ENCODE data around the gene SPTLC2.
"Not testable (repeated sequence)": the region's sequence is repeated elsewhere in the genome, so short reads cannot be mapped to it uniquely, and the experiment has no call there.

Gene SPTLC2

DNA sequence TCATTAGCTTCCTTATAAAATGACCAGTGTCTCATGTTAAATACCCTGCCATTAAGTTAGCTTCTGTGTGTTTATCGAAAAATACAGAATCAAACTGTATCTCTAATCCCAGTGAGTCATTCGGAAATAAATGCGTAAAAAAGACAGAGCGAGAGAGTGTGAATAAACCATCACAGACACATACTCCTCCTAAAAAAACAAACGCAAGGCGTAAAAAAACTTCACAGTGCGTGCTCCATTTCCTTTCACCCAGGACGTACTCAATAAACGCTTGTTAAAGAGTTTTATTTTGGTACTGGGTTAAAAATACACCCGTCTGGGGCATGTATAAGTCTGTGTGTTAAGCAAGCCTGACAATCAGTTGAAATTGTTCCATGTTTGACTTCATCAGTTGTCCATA, 59.0 kb downstream of the SPTLC2 start:
- no peak overlapping the region for H3K27ac ChIP-seq (ENCODE audit: low read depth, low read length)
- peaks cover 0 to 16% (median 3%) of the 10 kb centered on the region in 5 donors for H3K4me1 ChIP-seq (ENCODE audit: control insufficient read depth in 5 of 5, insufficient read depth in 5 of 5, low read length in 5 of 5)
- no peaks in the 10 kb centered on the region for H3K9me3 ChIP-seq (ENCODE audit: control insufficient read depth in 5 of 5, low read length in 5 of 5)
- H3K4me3 ChIP-seq (ENCODE audit: low read depth in 1 of 5, low read length in 5 of 5) = no peak overlapping the region
- peaks cover 13 to 50% (median 23%) of the 10 kb centered on the region in 5 donors for H3K36me3 ChIP-seq (ENCODE audit: control insufficient read depth in 5 of 5, insufficient read depth in 5 of 5, low read length in 5 of 5)
- no peaks in the 10 kb centered on the region for H3K27me3 ChIP-seq (ENCODE audit: control insufficient read depth in 5 of 5, insufficient read depth in 4 of 5, low read length in 5 of 5)
- no peak overlapping the region for H3K9ac ChIP-seq (ENCODE audit: low read length in 5 of 5)

- H3K4me3 ChIP-seq (ENCODE audit: low read depth in 1 of 5, low read length in 5 of 5) = no peak overlapping the region
- H3K9me3 ChIP-seq (ENCODE audit: control insufficient read depth in 5 of 5, low read length in 5 of 5) = no peaks in the 10 kb centered on the region
- no peaks in the 10 kb centered on the region for H3K27me3 ChIP-seq (ENCODE audit: control insufficient read depth in 5 of 5, insufficient read depth in 4 of 5, low read length in 5 of 5)
- no peak overlapping the region for H3K9ac ChIP-seq (ENCODE audit: low read length in 5 of 5)
- peaks cover 0 to 16% (median 3%) of the 10 kb centered on the region in 5 donors for H3K4me1 ChIP-seq (ENCODE audit: control insufficient read depth in 5 of 5, insufficient read depth in 5 of 5, low read length in 5 of 5)
- peaks cover 13 to 49% (median 24%) of the 10 kb centered on the region in 5 donors for H3K36me3 ChIP-seq (ENCODE audit: control insufficient read depth in 5 of 5, insufficient read depth in 5 of 5, low read length in 5 of 5)
- H3K27ac ChIP-seq (ENCODE audit: low read depth, low read length) = no peak overlapping the region
Measured at GRCh38 chr14:77556946-77557345, 59.5 kb downstream of the SPTLC2 start.

- H3K27me3 ChIP-seq (ENCODE audit: control insufficient read depth in 5 of 5, insufficient read depth in 4 of 5, low read length in 5 of 5) = no peaks in the 10 kb centered on the region
- peak overlapping the region; percentile 54 for H3K27ac ChIP-seq (ENCODE audit: low read depth, low read length)
- peaks cover 8 to 44% (median 26%) of the 10 kb centered on the region in 5 donors for H3K36me3 ChIP-seq (ENCODE audit: control insufficient read depth in 5 of 5, insufficient read depth in 5 of 5, low read length in 5 of 5)
- no peaks in the 10 kb centered on the region for H3K9me3 ChIP-seq (ENCODE audit: control insufficient read depth in 5 of 5, low read length in 5 of 5)
- H3K9ac ChIP-seq (ENCODE audit: low read length in 5 of 5) = peak overlapping the region in 1 of 5 donors; percentile 51
- no peak overlapping the region for H3K4me3 ChIP-seq (ENCODE audit: low read depth in 1 of 5, low read length in 5 of 5)
- H3K4me1 ChIP-seq (ENCODE audit: control insufficient read depth in 5 of 5, insufficient read depth in 5 of 5, low read length in 5 of 5) = peaks cover 0 to 16% (median 3%) of the 10 kb centered on the region in 5 donors
Measured at GRCh38 chr14:77554816-77555599, 61.4 kb downstream of the SPTLC2 start.

GRCh38 chr14:77554207-77554606, 62.2 kb downstream of the SPTLC2 start:
- no peaks in the 10 kb centered on the region for H3K27me3 ChIP-seq (ENCODE audit: control insufficient read depth in 5 of 5, insufficient read depth in 4 of 5, low read length in 5 of 5)
- peak overlapping the region in 1 of 5 donors; percentile 51 for H3K9ac ChIP-seq (ENCODE audit: low read length in 5 of 5)
- no peak overlapping the region for H3K4me3 ChIP-seq (ENCODE audit: low read depth in 1 of 5, low read length in 5 of 5)
- no peaks in the 10 kb centered on the region for H3K9me3 ChIP-seq (ENCODE audit: control insufficient read depth in 5 of 5, low read length in 5 of 5)
- H3K27ac ChIP-seq (ENCODE audit: low read depth, low read length) = peak overlapping the region; percentile 54
- H3K4me1 ChIP-seq (ENCODE audit: control insufficient read depth in 5 of 5, insufficient read depth in 5 of 5, low read length in 5 of 5) = peaks cover 0 to 16% (median 3%) of the 10 kb centered on the region in 5 donors
- H3K36me3 ChIP-seq (ENCODE audit: control insufficient read depth in 5 of 5, insufficient read depth in 5 of 5, low read length in 5 of 5) = peaks cover 15 to 48% (median 30%) of the 10 kb centered on the region in 5 donors

DNA sequence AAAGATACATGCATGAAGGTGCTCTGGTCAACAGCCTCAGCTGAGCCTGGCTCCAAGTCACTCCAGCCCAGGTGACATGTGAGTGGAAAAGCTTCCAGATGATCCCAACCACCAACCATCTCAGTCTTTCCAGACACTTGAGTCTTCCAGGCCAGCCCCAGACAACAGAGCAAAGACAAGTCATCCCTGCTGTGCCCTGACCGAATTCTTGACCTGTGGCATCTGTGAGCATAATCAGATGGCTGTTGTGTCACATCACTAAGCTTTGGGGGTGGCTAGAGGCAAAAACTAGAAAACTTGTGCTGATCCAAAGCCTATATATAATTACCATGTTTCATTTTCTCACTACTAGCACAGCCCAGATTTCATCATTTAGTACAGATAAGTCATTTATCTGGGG, 67.0 kb downstream of the SPTLC2 start:
- Histone ChIP-seq H3K9me3 (ENCODE audit: control insufficient read depth in 5 of 5, low read length in 5 of 5) (no peaks in the 10 kb centered on the region), H3K27me3 (ENCODE audit: control insufficient read depth in 5 of 5, insufficient read depth in 4 of 5, low read length in 5 of 5) (no peaks in the 10 kb centered on the region), H3K36me3 (ENCODE audit: control insufficient read depth in 5 of 5, insufficient read depth in 5 of 5, low read length in 5 of 5) (peaks cover 17 to 41% (median 36%) of the 10 kb centered on the region in 5 donors), H3K4me3 (ENCODE audit: low read depth in 1 of 5, low read length in 5 of 5) (no peak overlapping the region), H3K9ac (ENCODE audit: low read length in 5 of 5) (no peak overlapping the region), H3K27ac (ENCODE audit: low read depth, low read length) (no peak overlapping the region), H3K4me1 (ENCODE audit: control insufficient read depth in 5 of 5, insufficient read depth in 5 of 5, low read length in 5 of 5) (peaks cover 0 to 8% (median 3%) of the 10 kb centered on the region in 5 donors)

GRCh38 chr14:77547512-77548180, 68.8 kb downstream of the SPTLC2 start:
- H3K4me1 ChIP-seq (ENCODE audit: control insufficient read depth in 5 of 5, insufficient read depth in 5 of 5, low read length in 5 of 5) = peaks cover 0 to 11% (median 2%) of the 10 kb centered on the region in 5 donors
- H3K4me3 ChIP-seq (ENCODE audit: low read depth in 1 of 5, low read length in 5 of 5) = no peak overlapping the region
- no peak overlapping the region for H3K27ac ChIP-seq (ENCODE audit: low read depth, low read length)
- H3K27me3 ChIP-seq (ENCODE audit: control insufficient read depth in 5 of 5, insufficient read depth in 4 of 5, low read length in 5 of 5) = no peaks in the 10 kb centered on the region
- peaks cover 12 to 45% (median 38%) of the 10 kb centered on the region in 5 donors for H3K36me3 ChIP-seq (ENCODE audit: control insufficient read depth in 5 of 5, insufficient read depth in 5 of 5, low read length in 5 of 5)
- no peaks in the 10 kb centered on the region for H3K9me3 ChIP-seq (ENCODE audit: control insufficient read depth in 5 of 5, low read length in 5 of 5)
- H3K9ac ChIP-seq (ENCODE audit: low read length in 5 of 5) = no peak overlapping the region

DNA sequence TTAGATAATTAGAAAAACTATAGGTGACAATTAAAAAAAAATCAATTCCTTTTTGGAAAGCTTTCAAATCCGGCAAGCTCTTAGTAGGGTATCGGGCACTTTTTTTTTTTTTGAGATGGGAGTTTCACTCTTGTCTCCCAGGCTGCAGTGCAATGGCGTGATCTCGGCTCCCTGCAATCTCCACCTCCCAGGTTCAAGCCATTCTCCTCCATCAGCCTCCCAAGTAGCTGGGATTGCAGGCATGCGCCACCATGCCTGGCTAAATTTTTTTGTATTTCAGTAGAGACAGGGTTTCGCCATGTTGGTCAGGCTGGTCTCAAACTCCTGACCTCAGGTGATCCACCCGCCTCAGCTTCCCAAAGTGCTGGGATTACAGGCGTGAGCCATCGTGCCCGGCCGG, 71.3 kb downstream of the SPTLC2 start:
- Histone ChIP-seq H3K4me1 (ENCODE audit: control insufficient read depth in 5 of 5, insufficient read depth in 5 of 5, low read length in 5 of 5) (peaks cover 0 to 20% (median 3%) of the 10 kb centered on the region in 5 donors), H3K36me3 (ENCODE audit: control insufficient read depth in 5 of 5, insufficient read depth in 5 of 5, low read length in 5 of 5) (peaks cover 12 to 37% (median 28%) of the 10 kb centered on the region in 5 donors)
- not testable (repeated sequence) for H3K9me3 ChIP-seq (ENCODE audit: control insufficient read depth in 5 of 5, low read length in 5 of 5); H3K9ac ChIP-seq (ENCODE audit: low read length in 5 of 5); H3K27me3 ChIP-seq (ENCODE audit: control insufficient read depth in 5 of 5, insufficient read depth in 4 of 5, low read length in 5 of 5); H3K4me3 ChIP-seq (ENCODE audit: low read depth in 1 of 5, low read length in 5 of 5); H3K27ac ChIP-seq (ENCODE audit: low read depth, low read length)

DNA sequence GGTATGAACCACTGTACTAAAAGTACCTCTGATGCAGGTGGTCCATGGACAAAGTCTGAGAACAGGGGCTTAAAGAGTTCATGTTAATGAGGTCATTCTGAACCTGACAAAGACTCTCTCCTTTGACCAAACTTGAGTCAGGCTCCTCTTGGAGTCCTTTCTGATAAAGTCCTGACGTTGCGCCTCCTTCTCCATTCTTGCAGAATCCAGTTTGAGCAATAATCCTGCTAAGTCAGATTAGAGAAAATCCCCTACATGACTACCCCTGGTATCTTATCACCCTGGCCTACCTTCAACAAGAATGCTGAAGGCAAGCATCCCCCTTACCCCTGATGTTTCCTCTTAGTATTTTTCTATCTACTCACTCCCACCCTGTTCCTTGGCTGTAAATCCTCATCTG, 71.9 kb downstream of the SPTLC2 start:
- Histone ChIP-seq H3K27me3 (ENCODE audit: control insufficient read depth in 5 of 5, insufficient read depth in 4 of 5, low read length in 5 of 5) (no peaks in the 10 kb centered on the region), H3K4me1 (ENCODE audit: control insufficient read depth in 5 of 5, insufficient read depth in 5 of 5, low read length in 5 of 5) (peaks cover 0 to 20% (median 3%) of the 10 kb centered on the region in 5 donors), H3K27ac (ENCODE audit: low read depth, low read length) (no peak overlapping the region), H3K36me3 (ENCODE audit: control insufficient read depth in 5 of 5, insufficient read depth in 5 of 5, low read length in 5 of 5) (peaks cover 12 to 32% (median 24%) of the 10 kb centered on the region in 5 donors), H3K9me3 (ENCODE audit: control insufficient read depth in 5 of 5, low read length in 5 of 5) (no peaks in the 10 kb centered on the region), H3K4me3 (ENCODE audit: low read depth in 1 of 5, low read length in 5 of 5) (no peak overlapping the region), H3K9ac (ENCODE audit: low read length in 5 of 5) (no peak overlapping the region)

DNA sequence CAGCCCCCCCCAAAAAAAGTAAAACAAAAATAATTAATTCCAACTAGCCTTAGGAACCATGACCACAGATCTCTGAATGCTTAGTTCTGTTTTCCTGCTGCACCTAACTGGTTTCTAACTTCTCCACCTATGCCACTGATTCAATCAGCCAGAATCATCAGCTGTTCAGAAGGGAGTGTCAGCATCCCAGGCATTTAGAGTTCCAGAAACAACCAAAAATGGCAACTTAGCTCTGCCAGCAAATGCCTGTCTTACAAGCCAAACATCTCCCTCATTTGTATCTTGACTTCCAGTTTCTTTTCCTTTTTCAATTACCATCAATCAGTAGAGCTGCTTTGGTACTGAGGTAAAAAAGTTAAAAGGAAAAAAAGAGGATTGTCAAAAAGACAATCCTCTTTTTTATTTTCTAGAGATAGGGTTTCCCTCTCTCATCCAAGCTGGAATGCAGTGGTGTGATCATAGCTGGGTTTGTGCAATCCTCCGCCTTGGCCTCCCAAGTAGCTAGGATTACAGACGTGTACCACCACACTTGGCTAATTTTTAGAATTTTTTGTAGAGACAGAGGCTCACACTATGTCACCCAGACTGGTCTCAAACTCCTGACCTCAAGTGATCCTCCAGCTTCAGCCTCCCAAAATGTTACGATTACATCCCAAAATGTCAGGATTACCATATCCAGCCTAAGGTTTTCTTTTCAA, 72.7 kb downstream of the SPTLC2 start:
- peaks cover 12 to 24% (median 17%) of the 10 kb centered on the region in 5 donors for H3K36me3 ChIP-seq (ENCODE audit: control insufficient read depth in 5 of 5, insufficient read depth in 5 of 5, low read length in 5 of 5)

DNA sequence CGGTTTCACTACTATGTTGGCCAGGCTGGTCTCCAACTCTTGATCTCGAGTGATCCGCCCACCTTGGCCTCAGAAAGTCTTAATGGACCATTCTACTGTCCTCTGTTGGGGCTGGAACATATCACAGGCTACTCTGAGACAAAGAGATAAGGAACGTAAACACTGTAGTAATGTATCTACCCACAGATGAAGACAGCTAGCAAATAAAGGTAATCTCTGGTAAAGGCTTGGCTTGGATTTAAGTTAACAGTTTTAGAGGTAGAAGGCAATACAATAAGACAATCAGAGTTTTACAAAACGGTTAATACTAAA, 73.2 kb downstream of the SPTLC2 start:
- H3K27ac ChIP-seq (ENCODE audit: low read depth, low read length) = no peak overlapping the region
- H3K9me3 ChIP-seq (ENCODE audit: control insufficient read depth in 5 of 5, low read length in 5 of 5) = no peaks in the 10 kb centered on the region
- no peak overlapping the region for H3K4me3 ChIP-seq (ENCODE audit: low read depth in 1 of 5, low read length in 5 of 5)
- H3K9ac ChIP-seq (ENCODE audit: low read length in 5 of 5) = no peak overlapping the region
- peaks cover 6 to 18% (median 11%) of the 10 kb centered on the region in 5 donors for H3K36me3 ChIP-seq (ENCODE audit: control insufficient read depth in 5 of 5, insufficient read depth in 5 of 5, low read length in 5 of 5)
- peaks cover 0 to 21% (median 3%) of the 10 kb centered on the region in 5 donors for H3K4me1 ChIP-seq (ENCODE audit: control insufficient read depth in 5 of 5, insufficient read depth in 5 of 5, low read length in 5 of 5)
- no peaks in the 10 kb centered on the region for H3K27me3 ChIP-seq (ENCODE audit: control insufficient read depth in 5 of 5, insufficient read depth in 4 of 5, low read length in 5 of 5)

More for the DNA sequence above, 72.7 kb downstream of the SPTLC2 start:
- Histone ChIP-seq H3K27ac (ENCODE audit: low read depth, low read length) (no peak overlapping the region), H3K9me3 (ENCODE audit: control insufficient read depth in 5 of 5, low read length in 5 of 5) (no peaks in the 10 kb centered on the region), H3K27me3 (ENCODE audit: control insufficient read depth in 5 of 5, insufficient read depth in 4 of 5, low read length in 5 of 5) (no peaks in the 10 kb centered on the region), H3K9ac (ENCODE audit: low read length in 5 of 5) (peak overlapping the region in 1 of 5 donors; percentile 15), H3K4me3 (ENCODE audit: low read depth in 1 of 5, low read length in 5 of 5) (no peak overlapping the region), H3K4me1 (ENCODE audit: control insufficient read depth in 5 of 5, insufficient read depth in 5 of 5, low read length in 5 of 5) (peaks cover 0 to 20% (median 3%) of the 10 kb centered on the region in 5 donors)
